DND-41 (cell line): ENCODE measurements around the gene SPTBN5.

Source experiments
- CTCF ChIP-seq: IDR thresholded peaks from 2 replicates; pipeline ENCODE4 v1.5.1; 2012; ENCODE audit warnings: borderline replicate concordance, low read length, moderate library complexity, mild to moderate bottlenecking; ENCODE audit not compliant: poor library complexity, severe bottlenecking; ENCODE audit errors: extremely low read depth
- EZH2 ChIP-seq: IDR thresholded peaks from 3 replicates; pipeline ENCODE4 v1.6.1; 2012; ENCODE audit warnings: borderline replicate concordance, low read depth, mild to moderate bottlenecking, moderate library complexity, low read length, inconsistent platforms; ENCODE audit not compliant: severe bottlenecking

- TF ChIP-seq CTCF (no peak), EZH2 (no peak)
Measured at GRCh38 chr15:41840673-41841072, 53.2 kb downstream of the SPTBN5 start.
